SU-DHL-6 (cell line): ENCODE data around the gene ETDC.

ENCODE experiments used
- EZH2phosphoT487 ChIP-seq: fragments of 200-600 bp; sonication (generic), shearing (Covaris generic); conservative IDR thresholded peaks from 2 replicates; pipeline ENCODE4 v1.6.1; 2018; ENCODE audit warnings: mild to moderate bottlenecking, antibody characterized with exemption, low read length, moderate library complexity, mixed read lengths
- TF ChIP-seq, protein P1 (sequence below): fragments of 200-600 bp; sonication (generic); IDR thresholded peaks from one replicate; pipeline ENCODE4 v1.5.1; 2017; ENCODE audit warnings: antibody characterized with exemption, mild to moderate bottlenecking, low read length, moderate library complexity; ENCODE audit not compliant: insufficient read depth, poor library complexity, severe bottlenecking

DNA sequence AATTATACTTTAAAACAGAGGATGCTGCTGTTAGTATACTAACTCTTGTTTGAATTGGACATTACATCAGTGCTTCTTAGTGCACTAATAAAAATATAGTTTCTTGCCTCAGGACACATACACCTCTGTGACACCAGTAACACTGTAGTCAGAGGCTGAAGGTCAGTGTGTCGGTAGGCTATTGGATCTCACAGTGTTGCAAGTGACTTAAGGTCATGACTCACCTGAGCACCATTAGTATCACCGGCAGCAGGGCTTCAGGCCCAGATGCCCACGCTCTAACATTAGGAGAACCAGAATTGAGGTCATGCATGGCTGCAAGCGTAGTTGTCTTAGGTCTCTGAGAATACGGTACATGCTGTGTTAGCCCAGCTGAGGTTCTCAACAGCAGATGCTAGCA lies 15.2 kb downstream of the ETDC start:
- TF ChIP-seq, protein P1, sequence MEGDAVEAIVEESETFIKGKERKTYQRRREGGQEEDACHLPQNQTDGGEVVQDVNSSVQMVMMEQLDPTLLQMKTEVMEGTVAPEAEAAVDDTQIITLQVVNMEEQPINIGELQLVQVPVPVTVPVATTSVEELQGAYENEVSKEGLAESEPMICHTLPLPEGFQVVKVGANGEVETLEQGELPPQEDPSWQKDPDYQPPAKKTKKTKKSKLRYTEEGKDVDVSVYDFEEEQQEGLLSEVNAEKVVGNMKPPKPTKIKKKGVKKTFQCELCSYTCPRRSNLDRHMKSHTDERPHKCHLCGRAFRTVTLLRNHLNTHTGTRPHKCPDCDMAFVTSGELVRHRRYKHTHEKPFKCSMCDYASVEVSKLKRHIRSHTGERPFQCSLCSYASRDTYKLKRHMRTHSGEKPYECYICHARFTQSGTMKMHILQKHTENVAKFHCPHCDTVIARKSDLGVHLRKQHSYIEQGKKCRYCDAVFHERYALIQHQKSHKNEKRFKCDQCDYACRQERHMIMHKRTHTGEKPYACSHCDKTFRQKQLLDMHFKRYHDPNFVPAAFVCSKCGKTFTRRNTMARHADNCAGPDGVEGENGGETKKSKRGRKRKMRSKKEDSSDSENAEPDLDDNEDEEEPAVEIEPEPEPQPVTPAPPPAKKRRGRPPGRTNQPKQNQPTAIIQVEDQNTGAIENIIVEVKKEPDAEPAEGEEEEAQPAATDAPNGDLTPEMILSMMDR, result no peak
- TF ChIP-seq EZH2phosphoT487, result no peak
